Gastroesophageal sphincter (tissue), 3 donors: Measurements from ENCODE around the gene PGR.

Source experiments
- CTCF ChIP-seq, 4 experiments: fragments of 200-600 bp in 2 of 4; fragments of 450-650 bp in 2 of 4; sonication (generic) in 1 of 4; IDR thresholded peaks; one replicate each; pipeline ENCODE4 v1.5.1; 2017 to 2019; ENCODE audit warnings: antibody characterized with exemption in 4 of 4, mild to moderate bottlenecking in 2 of 4, moderate library complexity in 2 of 4
- POLR2A ChIP-seq, 2 donors: fragments of 450-650 bp; IDR thresholded peaks; one replicate each; pipeline ENCODE4 v1.6.1; 2017; ENCODE audit warnings: antibody characterized with exemption in 2 of 2, mild to moderate bottlenecking in 2 of 2, moderate library complexity in 1 of 2

GRCh38 chr11:101051677-101052076 is 77.9 kb downstream of the PGR start:
- TF ChIP-seq POLR2A (IDR thresholded peaks at IDR 0.05), result no peak
- no peak for TF ChIP-seq CTCF (IDR thresholded peaks at IDR 0.05)
